ENCODE results near the gene KRTAP13-1.

GRCh38 chr21:30391492-30392025 lies 4.3 kb upstream of the KRTAP13-1 start:
- TF ChIP-seq ZNF274 (IDR thresholded peaks at IDR 0.05; ENCODE audit: low read depth, low read length) (no peak), YY1 (IDR thresholded peaks at IDR 0.05; ENCODE audit: insufficient read depth, insufficient read length) (no peak)

Measured in NT2/D1 (cell line).